ENCODE data around the gene LRRC36.

LRRC36 gene

DNA sequence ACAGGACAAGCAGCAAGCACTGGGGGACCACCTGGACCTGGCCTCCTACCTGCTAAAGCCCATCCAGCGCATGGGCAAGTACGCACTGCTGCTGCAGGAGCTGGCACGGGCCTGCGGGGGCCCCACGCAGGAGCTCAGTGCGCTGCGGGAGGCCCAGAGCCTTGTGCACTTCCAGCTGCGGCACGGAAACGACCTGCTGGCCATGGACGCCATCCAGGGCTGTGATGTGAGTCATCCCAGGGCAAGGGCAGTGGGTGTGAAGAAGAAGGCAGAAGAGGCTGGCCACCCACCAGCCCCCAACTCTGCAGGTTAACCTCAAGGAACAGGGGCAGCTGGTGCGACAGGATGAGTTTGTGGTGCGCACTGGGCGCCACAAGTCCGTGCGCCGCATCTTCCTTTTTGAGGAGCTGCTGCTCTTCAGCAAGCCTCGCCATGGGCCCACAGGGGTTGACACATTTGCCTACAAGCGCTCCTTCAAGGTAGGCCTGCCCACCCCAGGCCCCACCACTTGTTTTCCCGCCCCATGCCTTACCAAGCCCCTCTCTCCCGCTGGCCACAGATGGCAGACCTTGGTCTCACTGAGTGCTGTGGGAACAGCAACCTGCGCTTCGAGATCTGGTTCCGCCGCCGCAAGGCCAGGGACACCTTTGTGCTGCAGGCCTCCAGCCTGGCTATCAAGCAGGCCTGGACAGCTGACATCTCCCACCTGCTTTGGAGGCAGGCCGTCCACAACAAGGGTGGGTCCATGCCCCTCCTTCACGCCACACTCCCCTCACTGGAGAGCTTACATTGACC is 40.0 kb upstream of the LRRC36 start:
- TF ChIP-seq, protein P1, sequence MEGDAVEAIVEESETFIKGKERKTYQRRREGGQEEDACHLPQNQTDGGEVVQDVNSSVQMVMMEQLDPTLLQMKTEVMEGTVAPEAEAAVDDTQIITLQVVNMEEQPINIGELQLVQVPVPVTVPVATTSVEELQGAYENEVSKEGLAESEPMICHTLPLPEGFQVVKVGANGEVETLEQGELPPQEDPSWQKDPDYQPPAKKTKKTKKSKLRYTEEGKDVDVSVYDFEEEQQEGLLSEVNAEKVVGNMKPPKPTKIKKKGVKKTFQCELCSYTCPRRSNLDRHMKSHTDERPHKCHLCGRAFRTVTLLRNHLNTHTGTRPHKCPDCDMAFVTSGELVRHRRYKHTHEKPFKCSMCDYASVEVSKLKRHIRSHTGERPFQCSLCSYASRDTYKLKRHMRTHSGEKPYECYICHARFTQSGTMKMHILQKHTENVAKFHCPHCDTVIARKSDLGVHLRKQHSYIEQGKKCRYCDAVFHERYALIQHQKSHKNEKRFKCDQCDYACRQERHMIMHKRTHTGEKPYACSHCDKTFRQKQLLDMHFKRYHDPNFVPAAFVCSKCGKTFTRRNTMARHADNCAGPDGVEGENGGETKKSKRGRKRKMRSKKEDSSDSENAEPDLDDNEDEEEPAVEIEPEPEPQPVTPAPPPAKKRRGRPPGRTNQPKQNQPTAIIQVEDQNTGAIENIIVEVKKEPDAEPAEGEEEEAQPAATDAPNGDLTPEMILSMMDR (IDR thresholded peaks at IDR 0.05), result no peak

DNA sequence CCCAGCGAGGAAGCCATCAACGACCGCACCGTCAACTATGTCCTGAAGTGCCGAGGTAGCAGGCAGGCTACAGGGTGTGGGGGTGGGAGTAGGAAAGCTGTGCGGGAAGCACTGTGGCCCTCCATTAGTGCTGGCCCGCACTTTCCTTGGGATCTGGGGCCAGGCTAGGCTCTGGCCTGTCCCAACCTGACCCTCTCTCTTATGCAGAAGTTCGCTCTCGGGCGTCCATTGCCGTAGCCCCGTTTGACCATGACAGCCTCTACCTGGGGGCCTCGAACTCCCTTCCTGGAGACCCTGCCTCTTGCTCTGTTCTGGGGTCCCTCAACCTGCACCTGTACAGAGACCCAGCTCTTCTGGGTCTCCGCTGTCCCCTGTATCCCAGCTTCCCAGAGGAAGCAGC is 38.7 kb upstream of the LRRC36 start:
- TF ChIP-seq, protein P1 (IDR thresholded peaks at IDR 0.05), result no peak

DNA sequence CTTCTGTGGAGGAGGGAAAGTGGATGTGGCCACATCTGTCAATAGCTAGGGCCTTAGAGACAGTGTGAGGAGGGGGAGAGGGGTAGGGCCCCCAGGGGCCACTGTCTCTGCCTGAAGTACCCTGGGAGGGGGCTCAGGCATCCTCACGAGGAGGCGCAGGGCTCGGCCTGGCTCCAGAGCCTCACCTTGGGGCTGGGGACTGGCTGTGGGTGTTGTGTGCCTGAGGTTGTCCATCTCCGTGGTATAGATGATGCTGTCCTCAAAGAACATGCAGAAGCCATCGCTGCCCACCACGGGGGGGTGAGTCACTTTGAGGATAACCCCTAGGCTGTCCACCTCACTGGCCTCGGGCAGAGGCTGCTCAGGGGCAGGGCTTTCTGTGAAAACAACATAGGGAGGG is 35.2 kb upstream of the LRRC36 start:
- TF ChIP-seq, protein P1 (IDR thresholded peaks at IDR 0.05), result no peak

DNA sequence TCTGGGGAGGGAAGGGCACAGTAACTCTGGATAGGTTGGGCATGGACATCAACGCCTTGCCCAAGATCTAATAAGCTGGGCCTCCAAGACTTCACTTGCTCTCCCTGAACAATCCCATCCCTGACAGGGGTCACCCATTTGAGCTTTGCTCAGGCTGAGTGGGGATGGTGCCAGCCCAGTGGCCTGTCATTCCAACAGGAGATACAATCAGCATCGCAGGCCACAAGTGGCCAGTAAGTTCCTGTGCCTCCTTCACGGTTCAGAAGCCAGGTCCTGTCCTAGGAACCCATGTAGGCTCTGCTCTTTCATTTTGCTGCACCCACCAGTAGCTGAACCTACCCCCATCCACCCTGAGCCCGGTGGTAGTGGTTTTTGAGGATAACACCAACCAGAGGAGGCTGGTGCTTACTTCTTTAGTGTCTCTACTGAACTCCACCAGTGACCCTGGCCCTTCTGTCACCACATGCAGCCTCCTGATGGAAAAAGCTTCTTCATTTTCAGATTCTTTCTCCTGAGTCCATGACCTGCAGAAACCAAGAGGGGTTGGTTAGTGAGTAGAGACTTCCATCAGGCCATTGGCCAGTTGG is 32.4 kb upstream of the LRRC36 start:
- TF ChIP-seq, protein P1 (IDR thresholded peaks at IDR 0.05), result no peak

DNA sequence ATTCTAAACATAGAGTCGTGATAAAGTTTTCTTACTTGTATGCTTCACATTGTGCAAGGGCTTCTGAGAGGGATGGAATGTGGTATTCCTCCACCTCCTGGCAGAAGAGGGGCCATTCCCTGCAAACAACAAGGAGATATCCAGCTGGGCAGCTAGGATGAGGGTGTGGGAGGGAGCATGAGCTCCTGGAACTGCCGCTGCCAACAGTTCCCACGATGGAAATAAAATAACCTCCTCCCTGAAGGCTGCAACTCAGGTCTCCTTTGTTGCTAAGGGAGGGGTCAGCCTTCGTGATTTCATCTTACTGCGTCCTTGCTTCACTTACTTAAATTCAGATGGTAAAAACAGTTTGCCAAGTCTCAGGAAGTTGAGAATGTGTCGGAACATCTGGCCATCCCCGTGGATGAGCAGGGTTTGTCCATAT is 31.7 kb upstream of the LRRC36 start:
- TF ChIP-seq, protein P1 (IDR thresholded peaks at IDR 0.05), result no peak

DNA sequence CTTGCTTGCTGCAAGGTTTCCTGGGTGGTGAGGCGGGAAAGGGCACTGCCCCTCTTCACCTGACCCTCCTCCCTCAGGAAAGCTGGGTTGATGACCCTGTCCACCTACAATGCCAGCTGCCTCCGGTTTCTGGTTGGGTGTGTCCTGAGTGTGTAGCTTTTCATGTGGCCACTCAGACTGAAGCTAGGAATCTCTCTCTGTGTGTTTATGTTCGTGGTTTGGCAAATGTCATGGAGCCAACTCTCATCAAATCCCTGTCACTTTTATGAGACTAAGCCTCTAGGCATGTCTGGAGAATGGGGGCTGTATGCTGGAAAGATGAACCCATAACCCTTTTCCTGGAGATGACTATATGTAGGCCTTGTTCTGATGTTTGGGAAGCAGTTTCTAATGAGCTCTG is 30.2 kb upstream of the LRRC36 start:
- TF ChIP-seq, protein P1 (IDR thresholded peaks at IDR 0.05), result no peak

DNA sequence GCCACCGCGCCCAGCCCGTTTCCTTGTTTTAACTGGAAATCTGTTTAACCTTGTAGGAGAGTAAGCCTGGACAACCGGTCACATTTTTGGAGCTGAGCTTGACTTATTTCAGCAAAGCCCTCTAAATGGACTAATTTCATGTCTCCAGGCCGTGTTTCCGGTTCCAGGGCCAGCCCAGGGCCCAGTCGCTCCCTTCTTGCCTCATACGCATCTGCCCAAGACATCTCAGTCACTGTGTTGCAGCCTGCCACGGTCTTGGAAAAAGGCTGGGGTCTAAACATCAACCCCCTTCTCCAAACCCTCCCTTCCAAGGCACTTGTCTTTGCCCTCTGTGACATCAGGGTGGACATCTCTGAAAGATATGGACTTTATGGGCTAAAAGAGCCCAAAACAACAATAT is 28.3 kb upstream of the LRRC36 start:
- TF ChIP-seq, protein P1 (IDR thresholded peaks at IDR 0.05), result no peak

All from LNCAP (cell line).